HL-60 (cell line): ENCODE results near the gene EFNA5.

Experiments used
- DNase-seq, 2 experiments: peaks; one replicate each; pipeline ENCODE4 v3.0.0-alpha.2; 2010 to 2020; ENCODE audit warnings: low read depth in 1 of 2, low spot score in 1 of 2
- H3K27ac ChIP-seq: fragments of 250-450 bp; sonication (Bioruptor Pico); replicated peaks from 2 replicates; pipeline ENCODE4 v1.5.1; 2020; ENCODE audit warnings: mild to moderate bottlenecking, moderate library complexity
- H3K27me3 ChIP-seq: fragments of 250-450 bp; sonication (Bioruptor Pico); 2 replicates; pipeline ENCODE4 v1.5.1; 2021; ENCODE audit warnings: mild to moderate bottlenecking, moderate library complexity; ENCODE audit not compliant: insufficient read depth, poor library complexity, severe bottlenecking
- H3K4me3 ChIP-seq: replicated peaks from 2 replicates; pipeline ENCODE4 v1.5.1; 2011; ENCODE audit warnings: mild to moderate bottlenecking, control low read depth, low read length; ENCODE audit not compliant: insufficient read depth
- GABPA ChIP-seq: IDR thresholded peaks from 2 replicates; pipeline ENCODE4 v1.6.1; 2012; ENCODE audit warnings: low read depth
- POLR2AphosphoS5 ChIP-seq: IDR thresholded peaks from 2 replicates; pipeline ENCODE4 v1.6.1; 2012; ENCODE audit warnings: low read depth
- SPI1 ChIP-seq: IDR thresholded peaks from 2 replicates; pipeline ENCODE4 v1.6.1; 2012; ENCODE audit warnings: low read depth, mild to moderate bottlenecking, borderline replicate concordance
- TF ChIP-seq, protein P1 (sequence below): IDR thresholded peaks from one replicate; pipeline ENCODE4 v1.5.1; 2011; ENCODE audit warnings: low read length, control low read depth, inconsistent platforms; ENCODE audit not compliant: insufficient read depth
- TF ChIP-seq, protein P2 (sequence below): IDR thresholded peaks from 2 replicates; pipeline ENCODE4 v1.6.1; 2012; ENCODE audit warnings: low read depth; ENCODE audit not compliant: insufficient replicate concordance

The EFNA5 gene

DNA sequence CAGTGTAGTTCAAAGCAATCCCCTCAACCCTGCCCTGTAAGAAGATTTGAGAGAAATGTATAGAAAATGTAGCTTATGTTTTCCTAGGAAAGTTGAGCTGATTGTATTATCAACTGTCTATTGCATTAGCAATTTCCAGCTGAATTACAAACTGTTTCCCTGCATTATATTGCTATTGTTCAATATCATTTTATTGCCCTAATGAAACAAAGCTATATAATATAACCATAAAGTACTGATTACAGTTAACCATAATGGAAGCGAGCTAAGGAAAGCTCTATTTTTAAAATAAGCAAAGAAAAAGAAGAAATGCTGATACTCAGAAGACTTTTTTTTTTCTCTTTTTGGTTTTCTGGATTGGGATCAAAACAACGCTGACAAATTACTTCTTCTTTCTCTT lies 228.3 kb downstream of the EFNA5 start:
- no peak overlapping the region for H3K27ac ChIP-seq
- TF ChIP-seq, protein P1, sequence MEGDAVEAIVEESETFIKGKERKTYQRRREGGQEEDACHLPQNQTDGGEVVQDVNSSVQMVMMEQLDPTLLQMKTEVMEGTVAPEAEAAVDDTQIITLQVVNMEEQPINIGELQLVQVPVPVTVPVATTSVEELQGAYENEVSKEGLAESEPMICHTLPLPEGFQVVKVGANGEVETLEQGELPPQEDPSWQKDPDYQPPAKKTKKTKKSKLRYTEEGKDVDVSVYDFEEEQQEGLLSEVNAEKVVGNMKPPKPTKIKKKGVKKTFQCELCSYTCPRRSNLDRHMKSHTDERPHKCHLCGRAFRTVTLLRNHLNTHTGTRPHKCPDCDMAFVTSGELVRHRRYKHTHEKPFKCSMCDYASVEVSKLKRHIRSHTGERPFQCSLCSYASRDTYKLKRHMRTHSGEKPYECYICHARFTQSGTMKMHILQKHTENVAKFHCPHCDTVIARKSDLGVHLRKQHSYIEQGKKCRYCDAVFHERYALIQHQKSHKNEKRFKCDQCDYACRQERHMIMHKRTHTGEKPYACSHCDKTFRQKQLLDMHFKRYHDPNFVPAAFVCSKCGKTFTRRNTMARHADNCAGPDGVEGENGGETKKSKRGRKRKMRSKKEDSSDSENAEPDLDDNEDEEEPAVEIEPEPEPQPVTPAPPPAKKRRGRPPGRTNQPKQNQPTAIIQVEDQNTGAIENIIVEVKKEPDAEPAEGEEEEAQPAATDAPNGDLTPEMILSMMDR = no peak
- TF ChIP-seq, protein P2, sequence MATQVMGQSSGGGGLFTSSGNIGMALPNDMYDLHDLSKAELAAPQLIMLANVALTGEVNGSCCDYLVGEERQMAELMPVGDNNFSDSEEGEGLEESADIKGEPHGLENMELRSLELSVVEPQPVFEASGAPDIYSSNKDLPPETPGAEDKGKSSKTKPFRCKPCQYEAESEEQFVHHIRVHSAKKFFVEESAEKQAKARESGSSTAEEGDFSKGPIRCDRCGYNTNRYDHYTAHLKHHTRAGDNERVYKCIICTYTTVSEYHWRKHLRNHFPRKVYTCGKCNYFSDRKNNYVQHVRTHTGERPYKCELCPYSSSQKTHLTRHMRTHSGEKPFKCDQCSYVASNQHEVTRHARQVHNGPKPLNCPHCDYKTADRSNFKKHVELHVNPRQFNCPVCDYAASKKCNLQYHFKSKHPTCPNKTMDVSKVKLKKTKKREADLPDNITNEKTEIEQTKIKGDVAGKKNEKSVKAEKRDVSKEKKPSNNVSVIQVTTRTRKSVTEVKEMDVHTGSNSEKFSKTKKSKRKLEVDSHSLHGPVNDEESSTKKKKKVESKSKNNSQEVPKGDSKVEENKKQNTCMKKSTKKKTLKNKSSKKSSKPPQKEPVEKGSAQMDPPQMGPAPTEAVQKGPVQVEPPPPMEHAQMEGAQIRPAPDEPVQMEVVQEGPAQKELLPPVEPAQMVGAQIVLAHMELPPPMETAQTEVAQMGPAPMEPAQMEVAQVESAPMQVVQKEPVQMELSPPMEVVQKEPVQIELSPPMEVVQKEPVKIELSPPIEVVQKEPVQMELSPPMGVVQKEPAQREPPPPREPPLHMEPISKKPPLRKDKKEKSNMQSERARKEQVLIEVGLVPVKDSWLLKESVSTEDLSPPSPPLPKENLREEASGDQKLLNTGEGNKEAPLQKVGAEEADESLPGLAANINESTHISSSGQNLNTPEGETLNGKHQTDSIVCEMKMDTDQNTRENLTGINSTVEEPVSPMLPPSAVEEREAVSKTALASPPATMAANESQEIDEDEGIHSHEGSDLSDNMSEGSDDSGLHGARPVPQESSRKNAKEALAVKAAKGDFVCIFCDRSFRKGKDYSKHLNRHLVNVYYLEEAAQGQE = no peak
- TF ChIP-seq SPI1 (no peak), GABPA (no peak), POLR2AphosphoS5 (no peak)
- no peak overlapping the region for H3K4me3 ChIP-seq
- no peaks in the 10 kb centered on the region for H3K27me3 ChIP-seq
- DNase-seq = no peak

DNA sequence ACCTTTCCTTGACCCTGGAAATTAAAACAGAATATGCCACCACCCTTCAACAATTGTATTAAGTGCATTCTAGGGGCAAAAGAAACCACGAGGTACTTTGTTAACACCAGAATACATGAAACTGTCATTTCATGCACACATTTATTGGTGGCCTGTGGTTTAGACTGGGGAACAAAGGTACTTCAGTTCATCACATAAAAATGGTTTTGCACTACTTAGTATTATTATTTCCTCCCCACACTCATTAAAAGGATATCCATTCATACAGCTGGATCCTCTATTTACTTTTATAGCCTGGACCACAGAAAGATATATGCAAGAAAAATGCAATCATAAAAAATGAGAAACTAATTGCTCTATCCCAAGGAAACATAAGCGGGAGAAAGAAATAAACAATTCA lies 230.9 kb downstream of the EFNA5 start:
- no peak overlapping the region for H3K4me3 ChIP-seq
- no peak for TF ChIP-seq POLR2AphosphoS5
- TF ChIP-seq, protein P2 = no peak
- TF ChIP-seq, protein P1 = no peak
- no peak for TF ChIP-seq SPI1
- no peak for TF ChIP-seq GABPA
- no peak for DNase-seq
- no peak overlapping the region for H3K27ac ChIP-seq
- no peaks in the 10 kb centered on the region for H3K27me3 ChIP-seq

DNA sequence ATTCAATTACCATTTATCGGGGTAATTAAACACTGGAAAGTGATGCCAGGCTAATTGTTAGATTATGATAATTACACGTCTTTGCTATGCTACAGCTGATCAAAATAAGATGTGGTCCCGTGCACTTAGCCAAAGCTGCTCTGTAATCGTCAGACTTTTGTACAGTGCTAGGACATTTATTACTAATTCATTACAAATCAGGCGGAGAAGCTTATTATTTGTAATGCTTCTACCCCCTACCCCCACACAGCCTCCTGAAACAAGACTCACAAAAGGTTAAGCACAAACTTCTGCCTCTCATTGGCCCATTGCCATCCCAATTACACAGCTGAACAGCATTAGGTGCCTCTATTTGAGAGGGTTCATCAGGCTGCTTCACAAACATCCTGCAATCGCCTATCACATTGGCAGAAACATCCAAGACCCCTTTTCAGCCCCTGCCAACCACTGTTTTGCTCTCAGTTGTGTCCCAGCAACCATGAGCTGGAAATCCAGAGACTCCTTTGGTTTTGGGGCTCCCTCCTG lies 232.7 kb downstream of the EFNA5 start:
- DNase-seq = no peak
- TF ChIP-seq POLR2AphosphoS5 = no peak
- no peak for TF ChIP-seq GABPA
- TF ChIP-seq, protein P2 = no peak
- Histone ChIP-seq H3K27ac (no peak overlapping the region), H3K4me3 (no peak overlapping the region), H3K27me3 (no peaks in the 10 kb centered on the region)
